ENCODE data around the gene PHLPP1. TPM values are rescaled to one million over a fixed set of nuclear protein-coding genes. Genes with fewer than 3 reads are reported as not detected.
"Not testable (repeated sequence)": the region's sequence is repeated elsewhere in the genome, so short reads cannot be mapped to it uniquely, and the experiment has no call there.

PHLPP1 gene
- total RNA-seq, 1 donor from 2014 or later, result 13.3 TPM

- H3K79me2 ChIP-seq (ENCODE audit: insufficient read depth, low read length); H3K4me3 ChIP-seq (ENCODE audit: insufficient read depth, low read depth, low read length); H3K9me3 Mint-ChIP-seq (ENCODE audit: unreplicated experiment); H3K4me3 Mint-ChIP-seq (ENCODE audit: unreplicated experiment); H3K27ac ChIP-seq (ENCODE audit: low read depth, low read length); H3K27ac Mint-ChIP-seq (ENCODE audit: unreplicated experiment); FAIRE-seq; H3K27me3 ChIP-seq (ENCODE audit: insufficient read depth, low read length); H3K9ac ChIP-seq (ENCODE audit: low read length); H3K4me1 ChIP-seq (ENCODE audit: insufficient read depth, low read length); H3K36me3 ChIP-seq (ENCODE audit: insufficient read depth, low read length); H3K36me3 Mint-ChIP-seq (ENCODE audit: low read depth, unreplicated experiment); H4K20me1 ChIP-seq (ENCODE audit: insufficient read depth, low read length); H2AFZ ChIP-seq (ENCODE audit: low read depth, low read length); H3K4me1 Mint-ChIP-seq (ENCODE audit: low read depth, unreplicated experiment); H3K27me3 Mint-ChIP-seq (ENCODE audit: low read depth, unreplicated experiment); DNase-seq (ENCODE audit: low read depth); H3K9me3 ChIP-seq (ENCODE audit: insufficient read depth, low read depth, low read length); H3K4me2 ChIP-seq (ENCODE audit: low read length): not testable (repeated sequence)
Measured at GRCh38 chr18:62709908-62710307, 5.4 kb upstream of the PHLPP1 start.

DNA sequence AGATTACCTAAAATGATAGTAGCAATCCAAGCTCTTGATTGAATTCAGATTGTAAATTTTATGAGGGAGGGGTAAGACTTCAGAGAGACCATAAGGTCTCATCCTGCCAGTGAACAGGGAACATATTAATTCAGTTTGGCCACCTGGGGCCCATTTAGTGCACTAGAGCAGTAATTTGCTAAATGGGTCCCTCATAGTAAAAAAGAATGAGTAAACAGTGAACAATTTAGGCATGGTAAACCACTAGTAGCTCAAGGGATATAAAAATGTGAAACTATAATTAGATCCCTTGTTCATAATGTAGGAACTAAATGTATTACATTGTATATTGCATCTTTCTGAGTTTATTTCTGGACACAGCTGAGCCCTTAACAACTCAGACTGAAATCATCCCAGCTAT, 4.9 kb upstream of the PHLPP1 start:
- Histone ChIP-seq H3K79me2 (ENCODE audit: insufficient read depth, low read length) (no peaks in the 10 kb centered on the region), H4K20me1 (ENCODE audit: insufficient read depth, low read length) (no peaks in the 10 kb centered on the region), H3K4me3 (ENCODE audit: insufficient read depth, low read depth, low read length) (no peak overlapping the region), H3K27ac (ENCODE audit: low read depth, low read length) (no peak overlapping the region), H3K9ac (ENCODE audit: low read length) (no peak overlapping the region), H3K9me3 (ENCODE audit: insufficient read depth, low read depth, low read length) (no peaks in the 10 kb centered on the region), H2AFZ (ENCODE audit: low read depth, low read length) (no peak overlapping the region), H3K4me1 (ENCODE audit: insufficient read depth, low read length) (peaks cover 5% of the 10 kb centered on the region), H3K36me3 (ENCODE audit: insufficient read depth, low read length) (no peaks in the 10 kb centered on the region), H3K4me2 (ENCODE audit: low read length) (no peak overlapping the region), H3K27me3 (ENCODE audit: insufficient read depth, low read length) (peaks cover 2% of the 10 kb centered on the region)
- peak; percentile 40 for DNase-seq (ENCODE audit: low read depth)
- H3K27ac Mint-ChIP-seq (ENCODE audit: unreplicated experiment), result no peak overlapping the region
- no peaks in the 10 kb centered on the region for H3K4me1 Mint-ChIP-seq (ENCODE audit: low read depth, unreplicated experiment)
- no peak overlapping the region for H3K4me3 Mint-ChIP-seq (ENCODE audit: unreplicated experiment)
- H3K27me3 Mint-ChIP-seq (ENCODE audit: low read depth, unreplicated experiment), result no peaks in the 10 kb centered on the region
- H3K9me3 Mint-ChIP-seq (ENCODE audit: unreplicated experiment), result no peaks in the 10 kb centered on the region
- peak; percentile 9 for FAIRE-seq
- TF ChIP-seq EZH2 (IDR thresholded peaks at IDR 0.05; ENCODE audit: insufficient read depth, low read length), result no peak
- TF ChIP-seq, protein P1, sequence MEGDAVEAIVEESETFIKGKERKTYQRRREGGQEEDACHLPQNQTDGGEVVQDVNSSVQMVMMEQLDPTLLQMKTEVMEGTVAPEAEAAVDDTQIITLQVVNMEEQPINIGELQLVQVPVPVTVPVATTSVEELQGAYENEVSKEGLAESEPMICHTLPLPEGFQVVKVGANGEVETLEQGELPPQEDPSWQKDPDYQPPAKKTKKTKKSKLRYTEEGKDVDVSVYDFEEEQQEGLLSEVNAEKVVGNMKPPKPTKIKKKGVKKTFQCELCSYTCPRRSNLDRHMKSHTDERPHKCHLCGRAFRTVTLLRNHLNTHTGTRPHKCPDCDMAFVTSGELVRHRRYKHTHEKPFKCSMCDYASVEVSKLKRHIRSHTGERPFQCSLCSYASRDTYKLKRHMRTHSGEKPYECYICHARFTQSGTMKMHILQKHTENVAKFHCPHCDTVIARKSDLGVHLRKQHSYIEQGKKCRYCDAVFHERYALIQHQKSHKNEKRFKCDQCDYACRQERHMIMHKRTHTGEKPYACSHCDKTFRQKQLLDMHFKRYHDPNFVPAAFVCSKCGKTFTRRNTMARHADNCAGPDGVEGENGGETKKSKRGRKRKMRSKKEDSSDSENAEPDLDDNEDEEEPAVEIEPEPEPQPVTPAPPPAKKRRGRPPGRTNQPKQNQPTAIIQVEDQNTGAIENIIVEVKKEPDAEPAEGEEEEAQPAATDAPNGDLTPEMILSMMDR (IDR thresholded peaks at IDR 0.05; ENCODE audit: insufficient read depth, low read depth, low read length), result no peak
- no peaks in the 10 kb centered on the region for H3K36me3 Mint-ChIP-seq (ENCODE audit: low read depth, unreplicated experiment)

GRCh38 chr18:62711781-62712180, 3.6 kb upstream of the PHLPP1 start:
- H3K27ac ChIP-seq (ENCODE audit: low read depth, low read length), result no peak overlapping the region
- Mint-ChIP-seq H3K4me3 (ENCODE audit: unreplicated experiment) (no peak overlapping the region), H3K27me3 (ENCODE audit: low read depth, unreplicated experiment) (no peaks in the 10 kb centered on the region), H3K27ac (ENCODE audit: unreplicated experiment) (peak overlapping the region; percentile 41), H3K9me3 (ENCODE audit: unreplicated experiment) (no peaks in the 10 kb centered on the region), H3K4me1 (ENCODE audit: low read depth, unreplicated experiment) (no peaks in the 10 kb centered on the region), H3K36me3 (ENCODE audit: low read depth, unreplicated experiment) (no peaks in the 10 kb centered on the region)
- no peak for FAIRE-seq
- H2AFZ ChIP-seq (ENCODE audit: low read depth, low read length), result no peak overlapping the region
- H3K27me3 ChIP-seq (ENCODE audit: insufficient read depth, low read length), result peaks cover 2% of the 10 kb centered on the region
- no peak overlapping the region for H3K4me2 ChIP-seq (ENCODE audit: low read length)
- H3K4me1 ChIP-seq (ENCODE audit: insufficient read depth, low read length), result peaks cover 5% of the 10 kb centered on the region
- H3K79me2 ChIP-seq (ENCODE audit: insufficient read depth, low read length), result peaks cover 7% of the 10 kb centered on the region
- no peak overlapping the region for H3K4me3 ChIP-seq (ENCODE audit: insufficient read depth, low read depth, low read length)
- H3K36me3 ChIP-seq (ENCODE audit: insufficient read depth, low read length), result no peaks in the 10 kb centered on the region
- DNase-seq (ENCODE audit: low read depth), result no peak
- H4K20me1 ChIP-seq (ENCODE audit: insufficient read depth, low read length), result no peaks in the 10 kb centered on the region
- H3K9ac ChIP-seq (ENCODE audit: low read length), result no peak overlapping the region
- no peaks in the 10 kb centered on the region for H3K9me3 ChIP-seq (ENCODE audit: insufficient read depth, low read depth, low read length)
- TF ChIP-seq, protein P1 (IDR thresholded peaks at IDR 0.05; ENCODE audit: insufficient read depth, low read depth, low read length), result no peak
- no peak for TF ChIP-seq EZH2 (IDR thresholded peaks at IDR 0.05; ENCODE audit: insufficient read depth, low read length)

Measured in astrocyte (in vitro differentiated cells and primary cell).